Epithelial cell of proximal tubule (primary cell): Measurements from ENCODE around the gene RBPJ. TPM values are rescaled to one million over a fixed set of nuclear protein-coding genes. Genes with fewer than 3 reads are reported as not detected.

Experiments
- DNase-seq: peaks from one replicate; pipeline ENCODE4 v3.0.0-alpha.2; 2011; ENCODE audit warnings: low read depth
- H3K4me3 ChIP-seq: 2 replicates; pipeline ENCODE4 v1.5.1; 2011; ENCODE audit warnings: low read depth, mild to moderate bottlenecking, low read length
- total RNA-seq: library from RNA; depleted of rRNA; stranded (reverse); fragments of >200 nt; gene quantifications from 2 replicates; pipeline ENCODE4 v1.2.3, GENCODE V29; 2015
- TF ChIP-seq, protein P1 (sequence below): conservative IDR thresholded peaks from 2 replicates; pipeline ENCODE4 v1.5.1; 2012; ENCODE audit warnings: low read depth, mild to moderate bottlenecking, low read length

The RBPJ gene
- total RNA-seq, 1 donor from 2014 or later = 76.0 TPM

DNA sequence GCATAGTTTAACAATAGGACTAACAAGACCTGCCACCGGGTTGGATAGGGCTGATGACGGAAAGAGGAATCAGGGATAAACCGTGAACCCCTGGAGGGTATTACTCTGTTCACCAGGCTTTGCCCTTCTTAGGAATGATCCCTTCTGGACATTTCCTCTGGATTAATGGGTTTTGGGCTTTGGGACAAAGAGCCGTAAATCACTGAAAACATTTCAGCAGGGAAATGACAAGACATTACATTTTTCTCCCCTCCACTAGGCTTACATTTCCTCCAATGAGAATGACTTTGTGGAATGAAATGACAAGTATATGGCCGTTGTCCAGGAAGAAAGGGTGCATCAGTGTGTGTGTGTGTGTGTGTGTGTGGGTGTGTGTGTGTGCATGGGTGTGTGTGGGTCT lies 25.9 kb upstream of the RBPJ start:
- TF ChIP-seq, protein P1, sequence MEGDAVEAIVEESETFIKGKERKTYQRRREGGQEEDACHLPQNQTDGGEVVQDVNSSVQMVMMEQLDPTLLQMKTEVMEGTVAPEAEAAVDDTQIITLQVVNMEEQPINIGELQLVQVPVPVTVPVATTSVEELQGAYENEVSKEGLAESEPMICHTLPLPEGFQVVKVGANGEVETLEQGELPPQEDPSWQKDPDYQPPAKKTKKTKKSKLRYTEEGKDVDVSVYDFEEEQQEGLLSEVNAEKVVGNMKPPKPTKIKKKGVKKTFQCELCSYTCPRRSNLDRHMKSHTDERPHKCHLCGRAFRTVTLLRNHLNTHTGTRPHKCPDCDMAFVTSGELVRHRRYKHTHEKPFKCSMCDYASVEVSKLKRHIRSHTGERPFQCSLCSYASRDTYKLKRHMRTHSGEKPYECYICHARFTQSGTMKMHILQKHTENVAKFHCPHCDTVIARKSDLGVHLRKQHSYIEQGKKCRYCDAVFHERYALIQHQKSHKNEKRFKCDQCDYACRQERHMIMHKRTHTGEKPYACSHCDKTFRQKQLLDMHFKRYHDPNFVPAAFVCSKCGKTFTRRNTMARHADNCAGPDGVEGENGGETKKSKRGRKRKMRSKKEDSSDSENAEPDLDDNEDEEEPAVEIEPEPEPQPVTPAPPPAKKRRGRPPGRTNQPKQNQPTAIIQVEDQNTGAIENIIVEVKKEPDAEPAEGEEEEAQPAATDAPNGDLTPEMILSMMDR = no peak

DNA sequence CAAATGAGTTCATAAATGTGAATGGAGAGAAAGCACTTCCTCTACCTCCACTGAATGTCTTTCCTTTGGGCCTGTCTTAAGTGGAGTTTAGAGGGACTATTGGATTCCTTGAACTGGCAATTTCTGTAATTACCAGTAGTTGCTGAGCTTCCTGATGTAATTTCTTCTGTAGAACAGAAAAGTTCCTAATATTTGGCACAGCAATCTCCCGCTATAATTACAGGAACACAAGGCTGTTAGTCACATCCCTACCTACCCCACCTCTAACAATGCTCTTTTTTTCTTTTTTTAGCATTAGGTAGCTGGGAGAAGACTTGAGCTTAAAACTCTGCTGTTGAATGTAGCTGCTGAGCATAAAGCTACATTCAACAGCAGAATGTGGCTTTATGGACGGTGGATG lies 24.8 kb upstream of the RBPJ start:
- DNase-seq = no peak
- TF ChIP-seq, protein P1 = no peak
- no peak overlapping the region for H3K4me3 ChIP-seq

More for the DNA sequence above, 25.9 kb upstream of the RBPJ start:
- no peak overlapping the region for H3K4me3 ChIP-seq
- DNase-seq = no peak

DNA sequence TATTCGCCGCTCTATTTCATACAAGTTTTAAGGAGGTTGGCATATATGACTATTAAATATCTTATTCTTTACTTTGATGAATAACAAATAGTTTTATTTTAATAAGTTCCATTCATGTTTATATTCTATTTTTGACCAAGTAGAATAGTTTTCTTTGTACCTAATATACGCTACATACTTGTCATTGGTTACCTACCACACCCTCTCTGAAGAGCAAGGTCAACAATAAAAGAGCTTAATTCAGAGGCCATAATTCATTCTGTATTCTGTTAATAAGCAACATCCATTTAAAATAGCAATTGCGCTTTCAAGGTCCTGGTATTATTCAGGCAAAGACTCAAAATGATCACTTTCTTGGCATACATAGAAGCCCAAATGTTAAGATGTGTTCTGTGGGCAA lies 24.3 kb upstream of the RBPJ start:
- DNase-seq = no peak
- TF ChIP-seq, protein P1 = no peak
- no peak overlapping the region for H3K4me3 ChIP-seq

DNA sequence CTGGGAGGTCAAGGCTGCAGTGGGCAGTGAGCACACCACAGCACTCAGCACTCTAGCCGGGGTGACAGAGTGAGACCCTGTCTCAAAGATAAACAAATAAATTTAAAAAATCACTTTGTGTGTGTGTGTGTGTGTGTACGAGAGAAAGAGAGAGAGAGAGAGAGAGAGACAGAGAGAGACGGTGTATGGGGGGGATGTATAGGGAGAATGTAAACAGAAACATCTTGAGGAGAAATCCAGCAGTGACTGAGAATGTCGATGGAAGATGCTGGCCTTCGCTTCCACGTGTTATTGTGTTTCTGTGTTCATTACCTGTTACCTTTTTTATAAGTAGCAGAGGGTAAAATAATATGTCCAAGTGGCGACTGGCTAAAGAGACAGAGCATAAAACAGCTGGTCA lies 23.6 kb upstream of the RBPJ start:
- no peak for DNase-seq
- no peak overlapping the region for H3K4me3 ChIP-seq
- TF ChIP-seq, protein P1 = no peak

DNA sequence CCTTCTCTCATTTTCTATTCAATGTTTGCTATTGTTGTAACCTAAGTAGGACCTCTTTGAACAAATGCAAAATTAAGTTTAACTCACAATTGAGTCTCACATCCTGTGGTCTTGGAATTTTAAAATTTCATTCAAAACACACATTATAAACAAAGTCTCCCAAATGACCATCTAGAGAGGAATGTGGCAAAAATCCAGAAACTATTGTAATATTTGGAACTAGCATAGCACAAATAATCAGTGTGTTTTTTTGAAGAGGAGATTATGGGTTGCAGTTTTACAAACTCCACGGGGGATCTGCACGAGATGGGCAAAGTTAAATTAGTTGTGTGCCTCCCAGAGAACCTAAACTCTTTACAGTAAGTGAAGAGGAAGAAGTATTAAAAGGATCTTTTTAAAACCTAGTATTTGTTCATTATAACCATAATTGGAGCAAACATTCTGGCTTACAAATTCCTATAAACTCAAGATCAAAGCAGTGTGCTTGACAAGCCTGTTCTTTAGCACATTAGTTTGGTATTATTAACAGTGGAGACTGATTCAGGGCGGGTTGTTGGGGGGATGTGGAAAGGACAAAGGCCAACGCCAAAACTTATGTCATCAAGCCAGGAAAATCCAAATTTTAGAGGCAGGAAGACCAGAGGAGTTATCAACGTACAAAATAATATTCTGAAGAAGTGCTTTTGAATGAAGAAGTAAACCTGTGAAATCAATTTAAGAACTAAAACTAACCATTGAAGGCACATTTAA lies 22.4 kb upstream of the RBPJ start:
- DNase-seq = no peak
- TF ChIP-seq, protein P1 = no peak

DNA sequence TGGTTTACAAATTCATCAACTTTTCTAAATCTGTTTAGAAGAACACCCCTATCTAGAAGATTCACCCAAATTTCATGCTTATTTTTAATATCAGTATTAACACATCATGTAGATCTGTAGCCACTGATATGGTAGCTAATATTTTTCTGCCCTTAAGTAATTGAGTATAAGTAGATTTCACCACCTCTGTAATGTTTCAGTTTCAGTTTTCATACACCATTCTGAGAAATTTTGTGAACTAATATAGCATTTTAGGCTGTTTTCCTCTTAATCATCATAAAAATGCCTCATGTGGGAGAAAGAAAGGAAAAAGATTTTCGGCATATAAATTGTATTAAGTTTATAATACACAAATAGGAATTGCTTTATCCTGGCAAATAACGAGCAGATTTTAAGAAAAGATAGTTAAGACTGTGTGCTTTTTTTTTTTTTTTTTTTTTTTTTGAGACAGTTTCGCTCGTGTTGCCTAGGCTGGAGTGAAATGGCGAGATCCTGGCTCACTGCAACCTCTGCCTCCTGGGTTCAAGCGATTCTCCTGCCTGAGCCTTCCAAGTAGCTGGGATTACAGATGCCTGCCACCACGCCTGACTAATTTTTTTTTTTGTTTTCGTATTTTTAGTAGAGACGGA lies 21.4 kb upstream of the RBPJ start:
- DNase-seq = no peak
- no peak overlapping the region for H3K4me3 ChIP-seq
- TF ChIP-seq, protein P1 = no peak

More for the DNA sequence above, 22.4 kb upstream of the RBPJ start:
- H3K4me3 ChIP-seq = no peak overlapping the region
